Ascending aorta (tissue), 2 donors: Measurements from ENCODE around the gene PIP5K1B. TPM values are rescaled to one million over a fixed set of nuclear protein-coding genes. Genes with fewer than 3 reads are reported as not detected.
A peak's percentile ranks its signal among the peaks of the same experiment; 100 is the strongest.

Experiments
- DNase-seq, 2 donors: peaks; one replicate each; pipeline ENCODE4 v3.0.0-alpha.2; 2019; ENCODE audit warnings: low spot score in 2 of 2
- H3K27ac ChIP-seq, 2 donors: fragments of 200-600 bp; sonication (generic); one replicate each; pipeline ENCODE4 v1.5.1; 2016 to 2017; ENCODE audit warnings: mild to moderate bottlenecking in 1 of 2
- H3K27me3 ChIP-seq: fragments of 200-600 bp; sonication (generic); one replicate; pipeline ENCODE4 v1.5.1; 2017
- H3K36me3 ChIP-seq, 2 donors: fragments of 200-600 bp; sonication (generic); one replicate each; pipeline ENCODE4 v1.5.1; 2016
- H3K4me1 ChIP-seq, 2 donors: fragments of 200-600 bp; sonication (generic); one replicate each; pipeline ENCODE4 v1.5.1; 2016 to 2017; ENCODE audit warnings: mild to moderate bottlenecking in 1 of 2
- H3K4me3 ChIP-seq, 2 donors: fragments of 200-600 bp; sonication (generic); one replicate each; pipeline ENCODE4 v1.5.1; 2016 to 2017; ENCODE audit warnings: mild to moderate bottlenecking in 1 of 2
- H3K9me3 ChIP-seq, 2 donors: fragments of 200-600 bp; sonication (generic); one replicate each; pipeline ENCODE4 v1.5.1; 2016
- intact Hi-C: fragments of 100-400 bp; cut with DNase I; formaldehyde crosslinking; loops from one replicate; pipeline ENCODE4 v1.15.1; 2023
- total RNA-seq: library from RNA; depleted of rRNA; stranded (reverse); fragments of >200 nt; gene quantifications from one replicate; pipeline ENCODE4 v1.1.0, GENCODE V29; 2016
- TF ChIP-seq, protein P1 (sequence below), 3 experiments: fragments of 200-600 bp in 2 of 3; fragments of 450-650 bp in 1 of 3; sonication (generic) in 2 of 3; IDR thresholded peaks; one replicate each; pipeline ENCODE4 v1.5.1; 2016 to 2019; ENCODE audit warnings: antibody characterized with exemption in 3 of 3, mild to moderate bottlenecking in 1 of 3, moderate library complexity in 1 of 3

PIP5K1B gene
- total RNA-seq, 1 donor from 2014 or later = 0.85 TPM

DNA sequence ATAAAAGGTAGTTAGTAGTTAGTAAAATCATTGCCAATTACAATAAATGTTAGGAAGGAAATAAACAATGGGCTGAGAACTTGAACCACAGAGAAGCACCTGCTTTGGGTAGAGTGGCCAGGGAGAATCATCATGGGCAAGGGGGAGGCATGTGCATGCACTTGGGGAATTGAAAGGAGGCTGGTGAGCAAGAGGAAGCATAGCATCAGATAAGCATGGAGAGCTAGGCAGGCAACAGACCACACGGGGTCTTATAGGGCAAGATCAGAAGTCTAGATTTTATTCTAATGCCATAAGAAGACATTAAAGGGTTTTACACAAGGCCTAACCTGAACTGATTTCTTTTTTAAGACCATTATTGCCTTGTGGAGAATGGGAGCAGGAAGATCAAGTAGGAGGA lies 93.4 kb downstream of the PIP5K1B start:
- TF ChIP-seq, protein P1, sequence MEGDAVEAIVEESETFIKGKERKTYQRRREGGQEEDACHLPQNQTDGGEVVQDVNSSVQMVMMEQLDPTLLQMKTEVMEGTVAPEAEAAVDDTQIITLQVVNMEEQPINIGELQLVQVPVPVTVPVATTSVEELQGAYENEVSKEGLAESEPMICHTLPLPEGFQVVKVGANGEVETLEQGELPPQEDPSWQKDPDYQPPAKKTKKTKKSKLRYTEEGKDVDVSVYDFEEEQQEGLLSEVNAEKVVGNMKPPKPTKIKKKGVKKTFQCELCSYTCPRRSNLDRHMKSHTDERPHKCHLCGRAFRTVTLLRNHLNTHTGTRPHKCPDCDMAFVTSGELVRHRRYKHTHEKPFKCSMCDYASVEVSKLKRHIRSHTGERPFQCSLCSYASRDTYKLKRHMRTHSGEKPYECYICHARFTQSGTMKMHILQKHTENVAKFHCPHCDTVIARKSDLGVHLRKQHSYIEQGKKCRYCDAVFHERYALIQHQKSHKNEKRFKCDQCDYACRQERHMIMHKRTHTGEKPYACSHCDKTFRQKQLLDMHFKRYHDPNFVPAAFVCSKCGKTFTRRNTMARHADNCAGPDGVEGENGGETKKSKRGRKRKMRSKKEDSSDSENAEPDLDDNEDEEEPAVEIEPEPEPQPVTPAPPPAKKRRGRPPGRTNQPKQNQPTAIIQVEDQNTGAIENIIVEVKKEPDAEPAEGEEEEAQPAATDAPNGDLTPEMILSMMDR (IDR thresholded peaks at IDR 0.05) = no peak

DNA sequence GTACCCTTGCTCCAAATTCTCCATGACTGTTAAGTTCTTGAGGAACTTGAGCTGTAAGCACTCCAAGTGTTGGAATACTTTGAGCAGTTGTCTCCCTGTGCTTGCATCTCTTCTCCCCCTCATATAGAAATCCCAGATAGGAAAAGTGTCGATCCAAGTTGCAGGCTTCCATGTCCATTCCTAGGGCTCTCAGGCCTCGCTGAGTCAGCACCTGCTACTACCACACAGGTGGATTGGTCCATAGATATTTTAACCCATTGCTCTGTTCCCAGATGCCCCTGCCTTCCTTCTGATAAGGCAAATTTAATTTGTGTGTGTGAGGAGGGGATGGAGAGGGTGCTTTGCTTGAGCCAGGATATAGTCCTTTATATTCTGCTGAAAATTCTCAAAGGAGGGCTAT lies 95.8 kb downstream of the PIP5K1B start:
- Histone ChIP-seq H3K36me3 (no peaks in the 10 kb centered on the region), H3K27me3 (no peaks in the 10 kb centered on the region), H3K4me3 (no peak overlapping the region), H3K27ac (no peak overlapping the region), H3K4me1 (peaks cover 2 to 7% of the 10 kb centered on the region in 2 donors), H3K9me3 (no peaks in the 10 kb centered on the region)
- TF ChIP-seq, protein P1 (IDR thresholded peaks at IDR 0.05) = no peak
- intact Hi-C loops = no loop called here
- DNase-seq = no peak

More for the DNA sequence above, 93.4 kb downstream of the PIP5K1B start:
- Histone ChIP-seq H3K36me3 (no peaks in the 10 kb centered on the region), H3K9me3 (no peaks in the 10 kb centered on the region), H3K4me3 (no peak overlapping the region), H3K4me1 (no peaks in the 10 kb centered on the region), H3K27ac (no peak overlapping the region), H3K27me3 (no peaks in the 10 kb centered on the region)
- DNase-seq = no peak
- intact Hi-C loops = no loop called here

DNA sequence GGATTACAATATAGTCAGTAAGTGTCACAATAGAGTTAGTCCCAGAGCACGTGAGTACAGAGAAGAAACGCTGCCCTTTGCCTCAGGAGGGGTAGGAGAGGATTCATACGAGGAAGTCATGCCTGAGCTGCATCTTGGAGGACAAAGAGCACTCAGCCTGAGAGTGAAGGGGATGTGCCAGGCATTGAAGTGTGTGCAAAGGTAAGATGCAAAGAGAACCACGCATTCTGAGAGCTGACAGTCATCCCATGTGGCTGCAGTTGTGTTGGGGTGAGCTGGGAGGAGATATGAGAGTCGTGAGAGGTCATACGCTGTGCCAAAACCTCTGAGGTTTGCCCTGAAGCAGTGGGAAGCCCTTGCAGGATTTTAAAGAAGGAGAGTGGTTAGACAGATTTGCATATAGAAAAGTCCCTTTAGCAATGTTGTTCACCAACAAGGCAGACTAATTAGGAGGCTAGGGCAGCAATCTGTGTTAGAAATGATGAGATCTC lies 97.5 kb downstream of the PIP5K1B start:
- TF ChIP-seq, protein P1 (IDR thresholded peaks at IDR 0.05) = no peak
- Histone ChIP-seq H3K4me3 (no peak overlapping the region), H3K4me1 (peaks cover 2 to 8% of the 10 kb centered on the region in 2 donors), H3K27me3 (no peaks in the 10 kb centered on the region), H3K27ac (peak overlapping the region in 1 of 2 donors; percentile 36), H3K36me3 (no peaks in the 10 kb centered on the region), H3K9me3 (no peaks in the 10 kb centered on the region)
- intact Hi-C loops = no loop called here
- DNase-seq = no peak

DNA sequence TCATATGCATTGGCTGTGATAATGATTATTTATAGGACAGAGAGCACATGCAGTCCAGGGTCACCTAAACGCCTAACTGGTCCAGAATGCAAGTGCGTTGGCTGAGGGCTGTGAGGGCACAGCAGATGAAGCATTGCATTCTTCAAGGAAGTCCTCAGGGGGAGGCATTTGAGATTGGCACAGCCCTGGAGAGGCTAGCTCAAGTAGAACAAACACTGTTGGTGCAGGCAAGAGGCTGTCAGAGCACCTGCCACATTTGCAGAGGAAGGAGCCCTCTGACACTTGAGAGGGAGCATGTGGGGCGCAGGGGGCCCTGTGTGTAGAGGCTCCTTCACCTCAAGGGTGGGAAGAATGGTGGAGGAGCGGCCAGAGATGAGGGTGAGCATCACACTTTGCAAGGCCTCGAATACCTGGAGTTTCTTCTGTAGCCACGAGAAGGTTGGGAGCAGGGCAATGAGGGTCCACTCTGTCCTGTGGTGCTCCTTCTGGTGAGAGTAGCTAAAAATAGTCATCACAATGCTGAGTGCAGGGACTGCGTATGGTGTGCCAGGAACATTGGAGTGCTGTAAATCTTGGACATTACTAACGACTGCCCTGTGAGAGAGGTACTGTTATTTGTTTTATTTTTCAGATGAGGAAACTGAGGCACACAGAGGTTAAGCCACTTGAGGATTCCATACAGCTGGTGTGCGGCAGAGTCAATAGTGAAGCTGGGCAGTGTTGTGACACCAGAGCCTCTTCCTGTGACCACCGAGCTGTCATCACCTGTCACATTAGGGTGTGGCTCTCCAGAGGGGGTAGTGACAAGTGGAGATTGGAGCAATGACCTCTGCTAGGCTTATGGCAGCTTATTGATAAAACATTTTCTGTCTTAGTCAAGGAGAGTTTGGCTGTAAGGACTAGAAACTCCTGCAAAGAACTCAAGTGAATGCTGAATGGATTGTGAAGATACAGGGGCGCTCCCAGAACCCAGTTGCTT lies 100.2 kb downstream of the PIP5K1B start:
- TF ChIP-seq, protein P1 (IDR thresholded peaks at IDR 0.05) = no peak
- intact Hi-C loops = loop anchor here (5.0 kb wide), 1 partner anchor 37 kb away; no protein-coding TSS in a partner anchor
- H3K9me3 ChIP-seq = no peaks in the 10 kb centered on the region
- H3K36me3 ChIP-seq = no peaks in the 10 kb centered on the region
- no peak for DNase-seq
- no peaks in the 10 kb centered on the region for H3K27me3 ChIP-seq
- no peak overlapping the region for H3K4me3 ChIP-seq
- peak overlapping the region in 1 of 2 donors; percentile 68 for H3K27ac ChIP-seq
- H3K4me1 ChIP-seq = peaks cover 2 to 12% of the 10 kb centered on the region in 2 donors

DNA sequence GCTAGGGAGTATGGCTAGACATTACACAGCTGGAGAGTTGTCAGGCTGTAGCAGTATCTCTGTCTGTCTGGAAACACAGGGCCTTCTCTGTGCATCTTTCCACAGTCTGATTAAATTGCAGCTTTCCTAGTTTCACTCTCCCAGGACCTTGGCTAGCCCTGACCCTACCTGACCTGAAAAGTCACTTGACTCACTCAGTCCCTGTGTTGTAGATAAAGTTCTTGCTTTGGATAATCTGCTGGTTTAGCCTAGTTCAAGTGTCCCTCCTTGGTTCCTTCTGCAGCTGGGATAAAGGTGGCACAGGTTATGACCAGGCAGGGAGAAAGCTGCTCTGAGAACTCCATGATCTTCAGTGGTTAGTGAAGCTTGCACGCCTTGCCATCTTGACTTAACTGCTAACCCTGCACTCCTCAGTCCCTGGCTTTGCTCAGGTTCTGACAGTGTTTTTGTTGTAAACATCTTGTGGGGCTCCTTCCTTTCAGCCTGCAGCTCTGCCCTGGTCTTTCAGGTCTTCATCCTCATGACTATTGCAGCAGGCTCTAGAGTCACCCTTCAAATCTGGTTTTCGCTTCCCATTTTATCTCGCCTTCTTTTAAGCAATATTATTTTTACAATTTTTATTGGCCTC lies 101.0 kb downstream of the PIP5K1B start:
- H3K4me1 ChIP-seq = peaks cover 2 to 12% of the 10 kb centered on the region in 2 donors
- no peak overlapping the region for H3K4me3 ChIP-seq
- no peak for DNase-seq
- H3K36me3 ChIP-seq = no peaks in the 10 kb centered on the region
- no peaks in the 10 kb centered on the region for H3K27me3 ChIP-seq
- H3K27ac ChIP-seq = peak overlapping the region; percentile 10 to 46
- TF ChIP-seq, protein P1 (IDR thresholded peaks at IDR 0.05) = no peak
- H3K9me3 ChIP-seq = no peaks in the 10 kb centered on the region
- intact Hi-C loops = loop anchor here (5.0 kb wide), 1 partner anchor 36 kb away; no protein-coding TSS in a partner anchor
